Bronchial epithelial cell (primary cell): Measurements from ENCODE around the gene CD82. TPM values are rescaled to one million over a fixed set of nuclear protein-coding genes. Genes with fewer than 3 reads are reported as not detected.

Experiments used
- DNase-seq: peaks from one replicate; pipeline ENCODE4 v3.0.0-alpha.2; 2010; ENCODE audit warnings: low read depth
- FAIRE-seq: peaks from 2 replicates; lab custom pipeline; 2011; peaks lifted over from hg19 to GRCh38; lab: Jason Lieb, UNC
- H3K27me3 ChIP-seq: 2 replicates; pipeline ENCODE4 v1.5.1; 2011; ENCODE audit warnings: low read length; ENCODE audit not compliant: control insufficient read depth, insufficient read depth
- H3K36me3 ChIP-seq: 2 replicates; pipeline ENCODE4 v1.5.1; 2011; ENCODE audit warnings: low read length; ENCODE audit not compliant: control insufficient read depth, insufficient read depth
- H3K4me3 ChIP-seq: 2 replicates; pipeline ENCODE4 v1.5.1; 2011; ENCODE audit warnings: mild to moderate bottlenecking, low read depth, low read length, control low read depth
- CTCF ChIP-seq: IDR thresholded peaks from 2 replicates; pipeline ENCODE4 v1.5.1; 2011; ENCODE audit warnings: mild to moderate bottlenecking, moderate library complexity, low read length, control low read depth, inconsistent platforms; ENCODE audit not compliant: insufficient read depth, severe bottlenecking
- total RNA-seq: library from RNA; depleted of rRNA; stranded (reverse); fragments of >200 nt; gene quantifications from 2 replicates; pipeline ENCODE4 v1.2.1, GENCODE V29; 2014

The CD82 gene
- total RNA-seq, 1 donor from 2014 or later = 48.7 TPM

- TF ChIP-seq CTCF = no peak
- no peak for FAIRE-seq
- no peaks in the 10 kb centered on the region for H3K27me3 ChIP-seq
Observed at GRCh38 chr11:44661311-44661717, 95.9 kb downstream of the CD82 start.

More at GRCh38 chr11:44661311-44661717, 95.9 kb downstream of the CD82 start:
- Histone ChIP-seq H3K36me3 (no peaks in the 10 kb centered on the region), H3K4me3 (no peak overlapping the region)
- DNase-seq = no peak

Other genes starting within 250 kb of the CD82 start
- not detected in 2 replicates for gene TSPAN18, start 161.3 kb downstream of the CD82 start, total RNA-seq